SJSA1 (cell line): Measurements from ENCODE around the gene CEP162. TPM values are rescaled to one million over a fixed set of nuclear protein-coding genes. Genes with fewer than 3 reads are reported as not detected.
"Not testable (repeated sequence)": the region's sequence is repeated elsewhere in the genome, so short reads cannot be mapped to it uniquely, and the experiment has no call there.

ENCODE experiments used
- DNase-seq, 2 experiments: peaks; one replicate each; pipeline ENCODE4 v3.0.0-alpha.2; 2015 to 2020; ENCODE audit warnings: low spot score in 2 of 2, low read depth in 1 of 2
- H3K27ac ChIP-seq: fragments of 250-450 bp; sonication (Bioruptor Pico); 2 replicates; pipeline ENCODE4 v1.5.1; 2020; ENCODE audit warnings: mild to moderate bottlenecking, moderate library complexity
- H3K27me3 ChIP-seq: fragments of 250-450 bp; sonication (Bioruptor Pico); replicated peaks from 2 replicates; pipeline ENCODE4 v1.5.1; 2020; ENCODE audit warnings: mild to moderate bottlenecking, moderate library complexity
- H3K36me3 ChIP-seq: fragments of 250-450 bp; sonication (Bioruptor Pico); 2 replicates; pipeline ENCODE4 v1.5.1; 2020; ENCODE audit warnings: mild to moderate bottlenecking
- H3K4me1 ChIP-seq: fragments of 250-450 bp; sonication (Bioruptor Pico); replicated peaks from 2 replicates; pipeline ENCODE4 v1.6.1; 2021; ENCODE audit warnings: mild to moderate bottlenecking
- H3K4me3 ChIP-seq: fragments of 250-450 bp; sonication (Bioruptor Pico); 2 replicates; pipeline ENCODE4 v1.5.1; 2020; ENCODE audit warnings: mild to moderate bottlenecking
- H3K9me3 ChIP-seq: fragments of 250-450 bp; sonication (Bioruptor Pico); replicated peaks from 2 replicates; pipeline ENCODE4 v1.5.1; 2020; ENCODE audit warnings: mild to moderate bottlenecking
- total RNA-seq: library from RNA; depleted of rRNA; stranded (reverse); fragments of >200 nt; shearing (Covaris generic); gene quantifications from 2 replicates; pipeline ENCODE4 v1.2.3, GENCODE V29; 2014

Gene CEP162
- total RNA-seq, 1 experiment from 2014 or later: 10.2 TPM

DNA sequence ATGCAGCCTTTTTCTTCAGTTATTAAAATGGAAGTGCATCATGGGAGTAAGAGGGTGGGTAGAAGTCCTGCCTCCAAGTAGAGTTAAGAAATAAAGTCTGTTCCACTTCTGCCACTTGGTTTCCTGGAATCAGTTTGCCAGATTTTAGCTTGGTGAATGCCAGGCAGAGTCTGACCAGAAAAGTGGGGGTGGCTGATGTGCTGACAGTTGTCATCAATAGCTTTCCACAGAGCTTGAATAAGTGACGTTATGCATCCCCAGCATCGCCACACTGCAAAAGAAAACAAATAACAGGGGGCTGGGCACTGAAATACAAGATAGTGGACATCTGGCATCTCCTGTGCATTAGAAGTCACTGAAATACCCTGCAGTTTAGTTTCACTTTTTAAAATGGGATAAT lies 30.8 kb upstream of the CEP162 start:
- Histone ChIP-seq H3K4me1 (peaks cover 34% of the 10 kb centered on the region), H3K9me3 (no peaks in the 10 kb centered on the region), H3K36me3 (no peaks in the 10 kb centered on the region), H3K27ac (peak overlapping the region; percentile 67), H3K27me3 (no peaks in the 10 kb centered on the region), H3K4me3 (0 out of 2 replicates have a peak overlapping the region, but pooled peaks have one; percentile 2)
- DNase-seq: peak; percentile 48

DNA sequence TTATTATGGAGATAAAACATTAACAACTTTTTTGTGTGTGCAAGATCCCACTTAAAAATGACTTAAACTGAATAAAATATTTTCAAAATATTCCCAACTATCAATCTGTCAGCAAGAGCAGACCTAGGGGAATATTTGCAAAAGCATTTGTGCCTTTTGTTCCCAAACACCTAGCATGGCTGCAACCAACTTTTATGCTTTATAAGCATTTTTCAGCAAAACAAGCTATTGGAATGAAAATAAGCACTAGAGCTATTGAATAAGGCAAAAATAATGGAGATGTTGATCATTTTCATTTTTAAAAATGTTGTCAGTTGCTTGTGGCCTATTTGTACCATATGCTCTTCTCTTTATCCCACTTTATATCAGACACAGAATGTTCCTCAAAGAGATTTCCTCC lies 28.2 kb upstream of the CEP162 start:
- peaks cover 34% of the 10 kb centered on the region for H3K4me1 ChIP-seq
- no peak overlapping the region for H3K27ac ChIP-seq
- no peaks in the 10 kb centered on the region for H3K9me3 ChIP-seq
- no peaks in the 10 kb centered on the region for H3K36me3 ChIP-seq
- H3K27me3 ChIP-seq: no peaks in the 10 kb centered on the region
- no peak for DNase-seq
- H3K4me3 ChIP-seq: no peak overlapping the region

DNA sequence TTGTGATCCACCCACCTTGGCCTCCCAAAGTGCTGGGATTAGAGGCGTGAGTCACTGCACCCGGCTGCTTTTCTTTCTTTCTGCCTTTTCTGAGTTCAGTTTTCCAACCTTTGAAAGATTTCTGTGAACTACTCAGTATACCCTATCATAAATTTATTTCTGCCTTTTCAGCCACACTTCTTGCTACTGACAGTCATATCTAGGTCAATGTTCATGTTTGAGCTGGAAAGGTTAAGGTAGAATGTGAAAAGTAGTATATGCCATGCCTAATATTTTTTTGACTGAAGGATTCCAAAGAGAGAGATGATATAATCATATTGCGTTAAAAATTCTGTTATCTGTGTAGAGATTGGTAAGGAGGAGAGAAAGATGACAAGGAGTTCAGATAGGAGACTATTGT lies 25.9 kb upstream of the CEP162 start:
- H3K4me3 ChIP-seq: no peak overlapping the region
- no peak for DNase-seq
- no peaks in the 10 kb centered on the region for H3K9me3 ChIP-seq
- H3K27ac ChIP-seq: no peak overlapping the region
- H3K36me3 ChIP-seq: no peaks in the 10 kb centered on the region
- H3K4me1 ChIP-seq: peaks cover 27% of the 10 kb centered on the region
- no peaks in the 10 kb centered on the region for H3K27me3 ChIP-seq

DNA sequence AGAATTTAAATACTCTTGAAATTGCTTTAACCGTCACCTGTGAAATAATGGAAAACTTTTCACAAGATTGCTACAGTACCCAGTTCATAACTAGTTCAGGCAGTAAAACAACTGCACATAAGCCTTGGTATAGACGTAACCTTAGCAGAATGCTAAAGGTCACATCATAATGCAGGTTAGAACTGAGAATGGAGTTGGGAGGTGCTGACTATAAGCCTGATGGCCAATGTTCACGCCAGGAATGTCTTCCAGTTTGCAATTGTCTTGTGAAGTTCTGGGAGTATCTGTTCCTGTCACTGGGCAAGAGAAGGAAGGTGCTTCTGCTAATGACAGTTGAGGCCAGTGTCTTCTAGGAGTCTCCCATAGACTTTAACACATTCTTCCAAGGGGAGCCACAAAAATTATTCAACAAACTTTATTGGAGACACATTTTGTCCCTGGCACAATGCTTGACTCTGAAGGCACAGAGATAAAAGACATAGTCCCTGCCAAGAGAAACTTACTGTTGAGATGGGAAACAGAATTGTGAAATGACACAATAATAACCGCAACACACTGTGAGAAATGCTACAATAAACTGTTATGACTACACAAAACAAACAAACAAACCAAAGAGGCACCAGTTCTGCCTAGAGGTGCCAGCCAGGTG lies 24.6 kb upstream of the CEP162 start:
- H3K9me3 ChIP-seq: no peaks in the 10 kb centered on the region
- DNase-seq: no peak
- peaks cover 14% of the 10 kb centered on the region for H3K4me1 ChIP-seq
- no peak overlapping the region for H3K4me3 ChIP-seq
- H3K36me3 ChIP-seq: no peaks in the 10 kb centered on the region
- no peaks in the 10 kb centered on the region for H3K27me3 ChIP-seq
- H3K27ac ChIP-seq: no peak overlapping the region

DNA sequence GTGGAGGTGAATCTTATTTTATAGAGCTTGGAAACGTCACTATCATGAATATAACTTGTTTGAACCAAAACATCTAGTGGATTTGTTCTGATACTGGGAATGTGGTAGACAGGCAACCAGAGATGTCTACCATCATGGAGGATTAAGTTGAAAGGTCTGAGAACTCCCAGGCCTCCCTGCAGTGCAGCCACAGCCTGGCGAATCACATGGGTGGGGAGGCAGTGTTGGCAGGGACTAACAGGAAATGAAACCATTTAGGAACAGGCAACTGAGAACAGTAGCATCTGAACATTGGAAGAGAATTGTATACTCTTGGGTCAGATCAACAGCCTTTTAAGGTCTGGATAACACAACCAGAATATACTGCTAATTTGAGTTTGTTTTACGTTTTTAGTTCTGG lies 22.3 kb upstream of the CEP162 start:
- no peak overlapping the region for H3K27ac ChIP-seq
- H3K4me3 ChIP-seq: no peak overlapping the region
- DNase-seq: no peak
- H3K36me3 ChIP-seq: no peaks in the 10 kb centered on the region
- no peaks in the 10 kb centered on the region for H3K27me3 ChIP-seq
- H3K9me3 ChIP-seq: no peaks in the 10 kb centered on the region
- H3K4me1 ChIP-seq: no peaks in the 10 kb centered on the region

DNA sequence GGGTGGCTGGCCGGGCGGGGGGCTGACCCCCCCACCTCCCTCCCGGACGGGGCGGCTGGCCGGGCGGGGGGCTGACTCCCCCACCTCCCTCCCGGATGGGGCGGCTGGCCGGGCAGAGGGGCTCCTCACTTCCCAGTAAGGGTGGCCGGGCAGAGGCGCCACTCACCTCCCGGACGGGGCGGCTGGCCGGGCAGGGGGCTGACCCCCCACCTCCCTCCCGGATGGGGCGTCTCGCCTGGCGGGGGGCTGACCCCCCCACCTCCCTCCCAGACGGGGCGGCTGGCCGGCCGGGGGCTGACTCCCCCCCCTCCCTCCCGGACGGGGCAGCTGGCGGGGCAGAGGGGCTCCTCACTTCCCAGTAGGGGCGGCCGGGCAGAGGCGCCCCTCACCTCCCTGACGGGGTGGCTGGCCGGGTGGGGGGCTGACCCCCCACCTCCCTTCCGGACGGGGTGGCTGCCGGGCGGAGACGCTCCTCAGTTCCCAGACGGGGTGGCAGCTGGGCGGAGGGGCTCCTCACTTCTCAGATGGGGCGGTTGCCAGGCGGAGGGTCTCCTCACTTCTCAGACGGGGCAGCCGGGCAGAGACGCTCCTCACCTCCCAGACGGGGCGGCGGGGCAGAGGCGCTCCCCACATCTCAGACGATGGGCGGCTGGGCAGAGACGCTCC lies 17.1 kb upstream of the CEP162 start:
- not testable (repeated sequence) for H3K9me3 ChIP-seq, H3K36me3 ChIP-seq, H3K4me3 ChIP-seq, H3K27ac ChIP-seq, H3K4me1 ChIP-seq, DNase-seq, H3K27me3 ChIP-seq

DNA sequence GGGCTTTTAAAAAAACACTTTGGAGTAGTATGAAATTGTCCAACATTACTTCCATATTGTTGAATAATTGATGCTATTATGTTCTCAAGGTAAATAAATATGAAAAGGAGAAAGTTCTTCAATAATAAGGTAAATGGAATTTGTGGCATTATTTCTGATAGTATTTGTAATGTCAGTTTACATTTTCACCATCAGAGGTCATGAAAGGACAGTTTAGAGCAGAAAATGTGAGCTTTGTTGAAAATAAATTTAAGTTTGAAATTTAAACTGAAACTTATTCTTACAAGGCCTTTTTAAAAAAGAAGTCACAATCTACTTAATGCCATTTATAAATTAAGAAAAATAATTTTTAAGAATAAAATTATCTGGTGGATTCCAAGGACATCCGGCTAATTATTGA lies 15.8 kb upstream of the CEP162 start:
- Histone ChIP-seq H3K4me3 (no peak overlapping the region), H3K27ac (no peak overlapping the region), H3K9me3 (no peaks in the 10 kb centered on the region), H3K27me3 (no peaks in the 10 kb centered on the region), H3K36me3 (no peaks in the 10 kb centered on the region), H3K4me1 (no peaks in the 10 kb centered on the region)
- DNase-seq: no peak

DNA sequence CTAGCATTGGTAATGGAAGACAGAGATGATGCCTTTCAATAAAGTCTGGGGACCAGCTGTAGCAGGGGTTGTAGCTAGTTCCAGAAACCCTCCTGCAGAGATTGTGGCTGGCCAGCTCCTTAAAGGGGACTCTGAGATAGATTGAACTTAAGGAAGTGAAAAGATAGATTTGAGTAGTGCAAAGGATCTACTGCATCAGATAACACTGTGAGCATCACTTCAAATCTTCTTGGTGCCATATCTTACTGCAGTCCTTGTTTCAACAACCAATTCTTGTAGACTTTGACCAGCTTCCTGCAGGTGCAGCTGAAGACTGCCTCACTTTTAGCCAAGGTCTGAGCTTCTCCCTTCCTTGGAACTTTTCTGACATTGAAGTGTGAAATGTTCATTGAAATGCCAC lies 14.8 kb upstream of the CEP162 start:
- Histone ChIP-seq H3K4me1 (no peaks in the 10 kb centered on the region), H3K27ac (no peak overlapping the region), H3K36me3 (no peaks in the 10 kb centered on the region), H3K4me3 (no peak overlapping the region), H3K9me3 (no peaks in the 10 kb centered on the region), H3K27me3 (no peaks in the 10 kb centered on the region)
- no peak for DNase-seq

DNA sequence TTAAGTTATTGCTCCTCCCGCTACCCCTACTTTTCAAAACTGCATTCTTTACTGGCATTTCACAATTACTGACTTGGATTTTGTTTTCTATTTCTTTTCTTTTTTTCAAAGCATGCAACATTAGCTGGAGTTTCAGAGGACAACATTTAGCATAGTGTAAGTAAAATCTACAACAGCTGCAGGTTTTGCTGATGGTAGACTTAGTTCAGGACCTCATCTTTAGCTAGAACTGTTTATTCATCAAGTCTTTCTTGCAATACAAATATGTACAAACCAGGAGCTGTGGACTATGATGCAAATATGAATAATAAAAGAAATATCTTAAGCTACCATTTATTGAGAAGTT lies 728 bp upstream of the CEP162 start:
- no peaks in the 10 kb centered on the region for H3K36me3 ChIP-seq
- no peak for DNase-seq
- peak overlapping the region; percentile 67 for H3K4me3 ChIP-seq
- peaks cover 9% of the 10 kb centered on the region for H3K4me1 ChIP-seq
- no peaks in the 10 kb centered on the region for H3K9me3 ChIP-seq
- H3K27ac ChIP-seq: no peak overlapping the region
- no peaks in the 10 kb centered on the region for H3K27me3 ChIP-seq

DNA sequence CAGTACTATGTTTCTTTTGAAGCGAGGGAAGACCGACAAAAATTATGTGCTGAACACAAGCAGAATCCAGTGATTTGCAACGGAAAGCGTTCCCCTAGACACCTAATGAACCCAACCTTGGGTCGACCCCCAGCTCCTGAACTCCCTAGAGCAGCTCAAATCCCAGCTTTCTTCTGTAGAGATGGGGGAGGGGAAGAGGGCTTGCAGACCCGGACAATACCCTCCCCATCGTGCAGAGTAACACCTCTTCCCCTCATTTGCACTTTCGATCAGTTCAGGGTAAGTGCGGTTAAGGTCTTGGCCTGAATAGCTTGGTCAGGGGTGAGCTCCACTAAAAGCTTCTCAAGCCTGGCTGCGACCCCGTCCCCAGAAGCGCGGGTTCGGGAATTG lies 404 bp downstream of the CEP162 start:
- Histone ChIP-seq H3K4me1 (peaks cover 9% of the 10 kb centered on the region), H3K27ac (peak overlapping the region; percentile 23), H3K36me3 (no peaks in the 10 kb centered on the region), H3K9me3 (no peaks in the 10 kb centered on the region), H3K27me3 (no peaks in the 10 kb centered on the region), H3K4me3 (peak overlapping the region; percentile 67)
- DNase-seq: peak in 1 of 2 experiments; percentile 7

DNA sequence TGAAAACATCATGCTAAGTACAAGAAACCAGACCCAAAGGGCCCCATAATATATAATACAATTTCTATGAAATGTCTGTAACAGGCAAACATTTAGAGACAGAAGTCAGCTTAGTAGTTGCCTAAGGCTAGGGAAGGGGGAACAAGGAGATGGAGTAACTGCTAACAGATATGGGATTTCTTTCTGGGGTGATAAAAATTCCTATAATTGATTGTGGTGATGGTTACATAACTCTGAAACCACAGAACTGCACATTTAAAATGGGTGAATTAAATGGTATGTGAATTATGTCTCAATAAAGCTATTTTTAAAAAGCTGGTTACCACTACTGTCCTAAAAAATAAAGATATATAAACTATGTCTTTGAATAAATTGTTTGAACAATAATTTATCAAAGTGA lies 3.2 kb downstream of the CEP162 start:
- Histone ChIP-seq H3K4me1 (peaks cover 9% of the 10 kb centered on the region), H3K27ac (no peak overlapping the region), H3K27me3 (no peaks in the 10 kb centered on the region), H3K9me3 (no peaks in the 10 kb centered on the region), H3K4me3 (no peak overlapping the region), H3K36me3 (peaks cover 4% of the 10 kb centered on the region; the same call in 1 of the 2 replicates)
- DNase-seq: no peak

DNA sequence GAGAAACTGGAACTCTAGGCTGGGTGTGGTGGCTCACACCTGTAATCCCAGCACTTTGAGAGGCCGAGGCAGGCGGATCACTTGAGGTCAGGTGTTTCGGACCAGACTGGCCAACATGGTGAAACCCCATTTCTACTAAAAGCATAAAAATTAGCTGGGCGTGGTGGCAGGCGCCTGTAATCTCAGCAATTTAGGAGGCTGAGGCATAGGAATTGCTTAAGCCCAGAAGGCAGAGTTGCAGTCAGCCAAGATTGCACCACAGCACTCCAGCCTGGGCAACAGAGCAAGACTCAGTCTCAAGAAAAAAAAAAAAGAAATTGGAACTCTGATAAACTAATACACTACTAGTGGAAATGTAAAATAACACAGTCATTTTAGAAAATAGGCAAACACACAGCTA lies 3.8 kb downstream of the CEP162 start:
- H3K27ac ChIP-seq, H3K36me3 ChIP-seq, H3K4me3 ChIP-seq, H3K27me3 ChIP-seq, DNase-seq, H3K9me3 ChIP-seq, H3K4me1 ChIP-seq: not testable (repeated sequence)

DNA sequence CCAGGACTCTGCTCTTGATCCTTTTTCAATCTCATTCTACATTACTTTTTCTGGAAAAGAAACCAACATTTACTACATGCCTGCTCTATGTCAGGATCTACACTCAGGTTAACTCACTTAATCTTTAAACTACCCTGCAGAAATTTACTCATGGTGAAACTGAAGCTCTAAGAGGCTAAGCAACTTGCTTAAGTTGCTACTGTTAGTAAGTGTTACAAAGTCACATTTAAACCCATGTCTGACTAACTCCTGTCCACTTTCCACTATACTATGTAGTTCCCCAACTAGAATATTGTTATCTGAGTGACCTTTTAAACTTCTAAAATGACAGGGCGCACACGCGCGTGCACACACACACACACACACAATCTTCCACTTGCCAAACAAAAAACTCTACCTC lies 5.0 kb downstream of the CEP162 start:
- H3K4me1 ChIP-seq: peaks cover 5% of the 10 kb centered on the region
- no peaks in the 10 kb centered on the region for H3K9me3 ChIP-seq
- H3K27ac ChIP-seq: no peak overlapping the region
- DNase-seq: no peak
- no peaks in the 10 kb centered on the region for H3K27me3 ChIP-seq
- H3K4me3 ChIP-seq: no peak overlapping the region
- peaks cover 4% of the 10 kb centered on the region; the same call in 1 of the 2 replicates for H3K36me3 ChIP-seq

DNA sequence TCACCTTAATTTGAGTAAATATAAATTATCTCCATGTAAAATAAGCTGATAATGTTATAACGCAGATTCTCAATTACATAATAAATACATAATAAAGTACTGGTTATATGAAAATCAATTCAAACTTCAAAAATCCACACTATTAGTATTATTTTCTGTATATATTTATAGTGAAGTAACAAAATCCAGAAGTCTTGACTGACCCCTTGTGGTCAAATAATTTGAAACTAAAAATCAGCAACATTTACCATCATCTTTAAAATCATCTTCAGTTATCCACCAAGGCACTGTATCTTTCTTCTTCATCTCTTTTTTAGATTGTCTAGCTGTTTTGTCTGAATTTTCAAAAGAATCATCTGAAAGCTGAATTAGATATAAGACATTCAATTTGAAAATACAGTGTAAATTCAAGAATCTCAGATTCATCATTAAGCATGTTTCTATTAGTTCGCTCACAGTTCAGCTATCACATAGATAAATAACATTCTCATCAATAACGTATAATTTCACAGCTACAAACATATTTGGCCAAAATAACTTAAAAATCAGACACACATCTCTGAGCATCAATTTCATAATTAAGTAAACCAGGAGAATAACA lies 6.5 kb downstream of the CEP162 start:
- Histone ChIP-seq H3K9me3 (no peaks in the 10 kb centered on the region), H3K4me1 (no peaks in the 10 kb centered on the region), H3K4me3 (no peak overlapping the region), H3K36me3 (peaks cover 4% of the 10 kb centered on the region; the same call in 1 of the 2 replicates), H3K27ac (no peak overlapping the region), H3K27me3 (no peaks in the 10 kb centered on the region)
- peak in 1 of 2 experiments; percentile 13 for DNase-seq
